ENCODE results near the gene AGRN.
"Not testable (repeated sequence)": the region's sequence is repeated elsewhere in the genome, so short reads cannot be mapped to it uniquely, and the experiment has no call there.

Gene AGRN

GRCh38 chr1:1000357-1001056 is 19.4 kb upstream of the AGRN start:
- DNase-seq (ENCODE audit: low read depth in 3 of 3) = peak; percentile 42 to 63 (median 49)

- no peak for DNase-seq (ENCODE audit: low read depth in 3 of 3)
These were observed 18.7 kb upstream of the AGRN start for GRCh38 chr1:1001057-1001783.

GRCh38 chr1:1003618-1004419 is 16.1 kb upstream of the AGRN start:
- no peak for DNase-seq (ENCODE audit: low read depth in 3 of 3)

- no peak for DNase-seq (ENCODE audit: low read depth in 3 of 3)
These were observed 15.5 kb upstream of the AGRN start for GRCh38 chr1:1004420-1004779.

DNA sequence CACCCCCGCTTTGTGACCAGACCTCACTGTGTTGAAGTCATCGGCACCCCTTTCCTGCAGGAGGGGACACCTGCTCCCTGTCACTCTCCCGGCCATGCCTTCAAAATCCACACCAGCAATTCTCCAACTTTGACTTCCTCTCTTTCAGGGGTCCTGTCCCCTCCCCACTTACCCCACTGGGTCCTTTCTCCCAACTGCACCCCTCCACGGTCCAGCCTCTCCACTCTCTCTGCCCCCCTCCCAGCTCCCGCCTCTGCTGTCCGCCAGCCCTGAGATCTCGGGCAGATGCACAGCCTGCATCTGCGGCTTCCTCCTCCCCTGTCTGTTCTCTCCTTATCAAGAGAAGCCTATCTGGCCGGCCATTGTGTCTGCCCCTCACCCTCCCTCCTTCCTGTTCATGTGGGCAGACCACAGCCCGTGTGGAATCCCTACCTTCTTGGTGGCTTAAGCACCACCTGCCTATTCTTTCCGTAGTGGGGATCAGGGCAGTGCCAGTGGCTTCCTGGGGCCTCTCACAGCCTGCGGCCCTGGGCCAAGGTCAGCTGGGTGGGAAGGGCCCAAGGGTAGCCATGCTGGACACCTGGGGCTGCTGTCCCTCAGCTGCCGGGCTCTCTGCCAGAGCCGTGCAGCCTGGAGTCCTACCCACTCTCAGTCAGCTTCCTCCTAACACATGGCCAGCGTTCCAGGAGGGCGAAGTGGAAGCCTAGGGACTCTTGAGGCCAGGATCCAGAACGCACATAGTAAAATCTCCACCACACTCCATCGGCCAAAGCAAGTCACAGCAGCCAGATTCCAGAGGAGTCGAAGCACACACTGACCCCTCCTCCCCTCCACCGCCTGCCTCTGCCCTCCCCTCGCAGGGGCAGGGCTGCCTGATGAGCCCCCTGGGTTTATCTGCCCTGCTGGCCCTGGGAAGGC is 14.9 kb upstream of the AGRN start:
- DNase-seq (ENCODE audit: low read depth in 3 of 3) = no peak

GRCh38 chr1:1005774-1006304 is 14.1 kb upstream of the AGRN start:
- no peak for DNase-seq (ENCODE audit: low read depth in 3 of 3)

- DNase-seq (ENCODE audit: low read depth in 3 of 3) = no peak
These were observed 13.4 kb upstream of the AGRN start for GRCh38 chr1:1006305-1007159.

DNA sequence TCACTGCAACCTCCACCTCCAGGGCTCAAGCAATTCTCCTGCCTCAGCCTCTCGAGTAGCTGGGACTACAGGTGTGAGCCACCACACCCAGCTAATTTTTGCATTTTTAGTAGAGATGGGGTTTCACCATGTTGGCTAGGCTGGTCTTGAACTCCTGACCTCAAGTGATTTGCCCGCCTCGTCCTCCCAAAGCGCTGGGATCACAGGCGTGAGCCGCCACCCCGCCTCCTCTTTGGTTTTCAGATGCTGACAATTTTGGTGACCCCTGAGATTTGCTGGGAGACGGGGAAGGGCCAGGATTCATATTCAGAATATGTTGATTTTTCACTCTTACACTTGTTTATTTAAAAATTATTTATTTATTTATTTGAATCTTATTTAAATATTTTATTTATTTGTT is 9.8 kb upstream of the AGRN start:
- DNase-seq (ENCODE audit: low read depth in 3 of 3) = not testable (repeated sequence)

- no peak for DNase-seq (ENCODE audit: low read depth in 3 of 3)
These were observed 8.4 kb upstream of the AGRN start for GRCh38 chr1:1011396-1011949.

- not testable (repeated sequence) for DNase-seq (ENCODE audit: low read depth in 3 of 3)
These were observed 7.2 kb upstream of the AGRN start for GRCh38 chr1:1012736-1013104.

- DNase-seq (ENCODE audit: low read depth in 3 of 3) = peak; percentile 62 to 80 (median 73)
These were observed 6.6 kb upstream of the AGRN start, which contains the start of gene ISG15 for GRCh38 chr1:1013105-1013921. TSS of gene ISG15 (plus strand) at chr1:1013497. CDS start at chr1:1013574, 77 bp downstream.

DNA sequence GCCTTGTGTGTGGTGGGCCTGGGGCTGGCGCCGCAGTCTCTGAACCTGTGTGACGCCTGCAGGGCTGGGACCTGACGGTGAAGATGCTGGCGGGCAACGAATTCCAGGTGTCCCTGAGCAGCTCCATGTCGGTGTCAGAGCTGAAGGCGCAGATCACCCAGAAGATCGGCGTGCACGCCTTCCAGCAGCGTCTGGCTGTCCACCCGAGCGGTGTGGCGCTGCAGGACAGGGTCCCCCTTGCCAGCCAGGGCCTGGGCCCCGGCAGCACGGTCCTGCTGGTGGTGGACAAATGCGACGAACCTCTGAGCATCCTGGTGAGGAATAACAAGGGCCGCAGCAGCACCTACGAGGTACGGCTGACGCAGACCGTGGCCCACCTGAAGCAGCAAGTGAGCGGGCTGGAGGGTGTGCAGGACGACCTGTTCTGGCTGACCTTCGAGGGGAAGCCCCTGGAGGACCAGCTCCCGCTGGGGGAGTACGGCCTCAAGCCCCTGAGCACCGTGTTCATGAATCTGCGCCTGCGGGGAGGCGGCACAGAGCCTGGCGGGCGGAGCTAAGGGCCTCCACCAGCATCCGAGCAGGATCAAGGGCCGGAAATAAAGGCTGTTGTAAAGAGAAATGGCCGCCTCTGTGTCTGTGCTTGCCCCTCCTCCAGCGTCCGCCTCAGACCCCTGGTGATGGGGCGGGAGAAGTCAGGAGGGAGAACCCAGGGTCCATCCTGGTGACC is 5.8 kb upstream of the AGRN start:
- no peak for DNase-seq (ENCODE audit: low read depth in 3 of 3)

- no peak for DNase-seq (ENCODE audit: low read depth in 3 of 3)
These were observed 4.9 kb upstream of the AGRN start for GRCh38 chr1:1014799-1015681.

GRCh38 chr1:1017397-1018320 is 2.3 kb upstream of the AGRN start:
- DNase-seq (ENCODE audit: low read depth in 3 of 3) = not testable (repeated sequence)

GRCh38 chr1:1018321-1018685 is 1.6 kb upstream of the AGRN start:
- DNase-seq (ENCODE audit: low read depth in 3 of 3) = not testable (repeated sequence)

Measured in stimulated activated CD4-positive, alpha-beta T cell treated with anti-CD3 and anti-CD28 coated beads, TNF-alpha, amount 100 ng/mL, for 48 hours (primary cell).